NCI-H1694 (cell line): ENCODE results near the gene NAV2.
"Not testable (repeated sequence)": the region's sequence is repeated elsewhere in the genome, so short reads cannot be mapped to it uniquely, and the experiment has no call there.

ENCODE experiments used
- DNase-seq: peaks from one replicate; lab custom pipeline; 2025; lab: John Stamatoyannopoulos, UW

The NAV2 gene

GRCh38 chr11:19891022-19891421 lies 178.4 kb downstream of the NAV2 start:
- no peak for DNase-seq

DNA sequence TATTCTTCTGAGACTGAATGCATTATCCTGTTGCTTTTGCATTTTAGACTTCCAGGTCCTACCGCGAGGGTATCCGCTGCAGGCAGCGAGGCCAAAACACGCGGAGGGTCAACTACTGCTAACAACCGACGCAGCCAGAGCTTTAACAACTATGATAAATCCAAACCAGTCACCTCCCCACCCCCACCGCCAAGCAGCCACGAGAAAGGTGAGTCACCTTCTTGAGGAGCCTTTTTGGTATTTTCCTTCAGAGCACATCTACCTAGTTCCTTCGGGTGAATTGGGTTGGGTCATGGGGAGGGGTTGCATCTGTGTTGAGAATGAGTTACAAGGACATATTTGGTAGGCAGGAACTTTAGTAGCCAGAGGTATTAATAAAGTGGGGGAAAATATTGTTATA lies 179.8 kb downstream of the NAV2 start:
- no peak for DNase-seq

GRCh38 chr11:19892876-19893275 lies 180.2 kb downstream of the NAV2 start:
- no peak for DNase-seq

DNA sequence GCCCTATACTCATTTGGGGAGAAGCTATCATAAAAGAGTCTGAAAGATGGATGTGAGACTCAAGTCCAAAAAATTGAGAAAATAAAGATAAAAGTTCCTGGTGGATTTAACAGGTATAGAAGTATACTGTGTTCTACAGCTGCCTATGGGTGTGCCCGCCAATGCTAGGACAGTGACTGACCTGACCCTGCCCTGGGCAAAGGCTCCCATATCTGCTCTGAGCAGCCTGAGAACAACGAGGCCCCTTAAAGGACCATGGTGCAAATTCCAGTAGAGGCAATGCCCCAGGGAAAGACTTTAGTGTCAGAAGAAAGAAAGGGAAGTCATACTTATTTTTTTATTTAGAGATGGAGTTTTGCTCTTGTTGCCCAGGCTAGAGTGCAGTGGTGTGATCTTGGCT lies 181.8 kb downstream of the NAV2 start:
- no peak for DNase-seq

DNA sequence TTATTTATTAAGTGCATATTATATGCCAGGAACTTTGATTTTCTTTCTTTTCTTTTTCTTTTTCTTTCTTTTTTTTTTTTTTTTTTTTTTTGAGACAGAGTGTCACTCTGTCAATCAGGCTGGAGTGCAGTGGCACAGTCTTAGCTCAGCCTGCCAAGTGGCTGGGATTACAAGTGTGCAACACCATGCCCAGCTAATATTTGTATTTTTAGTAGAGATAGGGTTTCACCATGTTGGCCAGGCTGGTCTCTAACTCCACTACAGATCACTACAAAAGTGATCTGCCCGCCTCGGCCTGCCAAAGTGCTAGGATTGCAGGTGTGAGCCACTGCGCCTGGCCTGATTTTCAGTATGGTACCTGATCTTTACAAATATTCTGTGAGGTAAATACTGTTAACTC lies 182.4 kb downstream of the NAV2 start:
- DNase-seq = not testable (repeated sequence)

- no peak for DNase-seq
These were observed 183.1 kb downstream of the NAV2 start for GRCh38 chr11:19895776-19896175.

- peak; percentile 67 for DNase-seq
These were observed 191.0 kb downstream of the NAV2 start for GRCh38 chr11:19903620-19904069.

GRCh38 chr11:19905280-19905853 lies 192.7 kb downstream of the NAV2 start:
- peak; percentile 26 for DNase-seq

GRCh38 chr11:19906126-19906525 lies 193.5 kb downstream of the NAV2 start:
- DNase-seq = no peak

GRCh38 chr11:19907008-19907579 lies 194.5 kb downstream of the NAV2 start:
- no peak for DNase-seq

- no peak for DNase-seq
These were observed 195.2 kb downstream of the NAV2 start for GRCh38 chr11:19907839-19908238.

DNA sequence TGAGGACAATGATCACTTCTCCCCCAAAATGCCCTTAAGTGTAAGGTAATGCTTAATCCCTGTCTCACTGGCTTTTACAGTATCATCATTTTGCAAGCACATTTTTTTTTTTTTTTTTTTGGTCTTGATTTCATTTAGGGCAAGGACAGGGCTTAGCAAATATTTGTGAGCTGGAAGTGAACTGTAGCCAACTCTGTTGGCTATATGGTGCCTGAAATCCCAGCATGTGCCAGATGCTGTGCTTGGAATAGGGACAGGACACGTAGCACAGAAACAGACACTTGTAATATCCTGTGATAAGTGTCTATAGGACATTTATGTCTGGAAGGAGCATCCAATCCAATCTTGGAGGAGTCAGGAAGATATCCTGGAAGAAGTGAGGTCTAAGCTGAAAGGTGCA lies 198.3 kb downstream of the NAV2 start:
- no peak for DNase-seq

DNA sequence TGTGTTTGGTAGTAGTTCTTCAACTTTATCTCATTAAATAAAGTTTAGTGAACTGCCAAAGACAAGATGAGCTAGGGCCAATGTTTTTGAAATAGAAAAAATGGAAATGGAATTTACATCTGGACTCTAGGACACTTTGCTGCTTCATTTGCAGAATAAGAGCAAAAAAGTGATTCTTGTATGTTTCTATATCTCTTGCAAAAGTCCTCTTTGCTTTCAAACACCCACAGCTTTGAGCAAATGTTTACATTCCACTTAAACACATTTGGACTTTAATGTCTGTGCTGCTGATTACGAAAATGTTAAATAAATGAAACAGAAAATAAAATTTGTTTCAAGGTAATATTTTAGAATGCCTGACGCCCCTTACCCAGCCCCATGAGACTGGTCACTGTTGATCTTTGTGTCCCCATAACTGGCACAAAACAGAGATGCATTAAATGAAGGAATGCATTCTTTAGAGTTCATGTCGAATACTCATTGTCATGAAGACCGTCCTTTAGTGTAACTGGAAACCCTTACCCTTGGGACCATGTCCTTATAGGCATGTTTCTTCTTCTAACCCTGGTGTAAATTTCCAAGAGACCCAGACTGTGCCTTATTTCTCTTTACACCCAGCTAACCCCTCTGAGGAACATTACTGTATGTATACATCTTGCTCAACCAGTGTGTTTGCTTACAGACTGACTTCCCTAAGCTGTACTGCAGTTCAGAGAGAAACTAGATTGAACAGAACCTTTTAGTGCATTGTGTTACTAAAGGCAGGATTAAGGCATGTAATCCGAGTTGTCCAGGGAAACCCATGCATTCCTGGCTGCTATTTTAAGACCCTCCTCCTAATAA lies 199.7 kb downstream of the NAV2 start:
- no peak for DNase-seq

DNA sequence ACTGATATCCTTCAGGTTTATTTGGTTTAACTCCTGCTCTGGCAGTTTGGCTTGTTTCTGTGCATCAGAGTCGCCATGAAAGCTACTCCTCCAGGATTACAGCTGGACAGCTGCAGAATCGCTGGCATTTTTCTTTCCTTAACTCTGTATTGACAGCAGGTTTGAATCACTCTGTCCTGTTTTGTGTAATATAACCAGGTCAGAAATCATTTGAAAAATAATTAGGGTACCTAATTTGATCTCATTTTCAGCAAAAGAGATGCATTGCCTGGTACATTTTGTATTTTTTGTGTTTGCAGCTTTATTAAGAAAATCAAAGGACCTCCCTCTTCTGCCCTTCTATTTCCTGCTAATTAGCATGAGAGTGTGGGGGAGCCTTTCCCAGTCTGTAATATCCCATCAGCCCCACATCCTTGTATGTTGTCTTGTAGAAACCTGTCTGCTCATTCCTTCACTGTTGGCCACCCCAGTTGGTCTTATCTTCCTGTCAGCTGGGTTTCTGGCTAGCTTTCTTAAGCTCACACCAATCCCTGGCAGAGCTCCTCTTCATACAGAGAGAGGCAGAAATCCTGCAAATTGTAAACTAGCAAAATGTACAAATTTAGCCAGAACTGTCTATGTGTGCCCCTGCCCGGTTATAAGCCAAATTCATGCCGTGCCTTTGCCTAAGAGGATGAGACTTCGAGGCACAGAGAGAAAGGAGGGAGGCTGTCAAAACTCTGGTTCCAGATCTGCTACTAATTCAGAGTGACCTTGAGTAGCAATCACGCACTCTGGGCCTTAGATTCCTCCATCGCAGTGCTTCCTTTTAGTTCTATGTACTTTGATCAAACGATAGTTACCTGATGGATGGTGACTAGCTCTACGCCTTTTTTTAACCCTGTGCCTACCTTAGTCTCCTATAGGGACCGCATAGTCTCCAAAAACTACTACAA lies 200.6 kb downstream of the NAV2 start:
- no peak for DNase-seq

- DNase-seq = no peak
These were observed 201.2 kb downstream of the NAV2 start for GRCh38 chr11:19913893-19914249.

GRCh38 chr11:19915808-19916207 lies 203.2 kb downstream of the NAV2 start:
- DNase-seq = no peak

GRCh38 chr11:19917069-19917468 lies 204.4 kb downstream of the NAV2 start:
- DNase-seq = no peak

- no peak for DNase-seq
These were observed 205.8 kb downstream of the NAV2 start for GRCh38 chr11:19918302-19919049.

DNA sequence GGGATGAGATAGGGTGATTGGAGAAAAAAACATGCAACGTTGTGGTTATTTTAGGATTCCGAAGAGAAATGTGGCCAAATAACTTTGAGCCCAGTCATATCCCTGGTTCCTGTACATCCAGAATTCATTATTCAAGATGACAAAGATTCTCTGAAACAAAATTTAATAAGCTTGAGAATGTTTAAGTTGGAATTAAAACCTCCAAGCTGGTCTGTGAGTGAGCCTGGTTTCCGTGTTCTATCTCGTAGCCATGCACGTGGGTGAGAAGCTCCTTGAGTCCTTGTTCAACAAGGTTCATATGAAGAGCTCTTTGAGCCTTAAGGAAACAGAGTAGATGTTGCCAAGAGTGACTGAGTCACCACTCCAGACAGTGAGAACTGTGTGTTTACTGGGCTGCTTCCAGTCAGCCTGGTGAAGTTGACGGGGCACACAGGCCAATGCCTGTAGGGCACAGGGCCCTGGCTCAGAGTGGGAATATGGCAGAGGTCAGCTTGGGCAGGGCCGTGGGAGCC lies 206.5 kb downstream of the NAV2 start:
- no peak for DNase-seq

DNA sequence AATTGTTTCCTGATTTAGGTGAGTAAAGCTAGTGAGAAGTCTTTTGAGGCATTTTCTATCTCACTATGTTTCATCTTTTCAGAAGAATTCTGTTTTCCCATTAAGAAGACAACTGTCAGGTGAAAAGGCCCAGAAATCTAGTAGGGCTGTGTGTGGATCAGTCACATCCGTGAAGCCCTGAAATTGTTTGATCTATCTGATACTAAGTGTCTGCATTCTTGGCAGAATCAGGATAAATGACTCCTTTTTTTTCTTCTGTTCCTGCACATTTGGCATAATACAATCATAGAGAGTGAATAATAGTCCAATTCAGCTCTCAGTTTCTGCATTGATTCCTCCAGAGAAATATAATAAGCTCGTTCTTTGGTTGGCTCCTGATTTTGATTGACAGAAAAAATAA lies 208.3 kb downstream of the NAV2 start:
- DNase-seq = no peak

DNA sequence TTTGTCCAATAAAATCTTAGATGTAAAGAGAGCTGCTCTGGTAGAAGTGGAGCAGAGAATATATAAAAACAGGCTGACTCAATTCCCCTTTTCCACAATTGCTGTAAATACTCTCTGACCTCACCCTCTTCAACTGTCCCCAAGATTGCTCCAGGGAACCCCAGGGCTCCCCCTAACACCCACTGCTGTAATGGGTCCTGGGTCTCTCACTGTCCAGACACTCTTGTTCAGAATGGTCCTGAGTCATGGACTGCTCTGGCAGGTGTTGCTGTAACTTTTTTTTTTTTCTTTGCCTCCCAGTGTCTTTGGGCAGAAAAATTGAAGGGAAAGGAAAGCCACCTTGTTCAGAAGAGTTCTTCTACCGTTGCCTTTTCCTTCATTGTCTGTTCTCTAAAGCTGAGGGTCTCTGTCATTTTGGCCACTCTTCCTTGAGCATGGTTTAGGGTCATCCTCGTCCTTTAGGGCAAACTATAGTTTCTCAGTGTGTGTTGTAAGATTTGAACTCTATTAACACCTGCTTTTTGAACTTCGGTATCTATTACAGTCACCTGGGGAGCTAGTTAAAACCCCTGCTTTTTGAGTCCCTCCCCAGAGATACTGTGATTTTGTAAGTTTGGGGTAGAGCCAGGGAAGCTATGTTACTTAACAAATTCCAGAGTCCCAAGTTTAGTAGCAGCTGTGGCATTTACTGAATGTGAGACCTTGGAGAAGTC lies 209.5 kb downstream of the NAV2 start:
- DNase-seq = no peak
